ENCODE measurements around the gene SLC47A2.

GRCh38 chr17:19678581-19679453 is 37.6 kb downstream of the SLC47A2 start:
- TF ChIP-seq CTCF (IDR thresholded peaks at IDR 0.05): no peak
- no peak for TF ChIP-seq POLR2A (IDR thresholded peaks at IDR 0.05)
